SK-N-SH treated with all-trans-retinoic acid at 6 μM for 48 hours (cell line): ENCODE results near the gene LPAR3.

Source experiments
- ATAC-seq: fragments of 200-7000 bp; cut with Tn5 transposase; 3 replicates; pipeline ENCODE4 v1.9.1; 2020; ENCODE audit warnings: mild to moderate bottlenecking, moderate library complexity
- ARNTL ChIP-seq: fragments of 450-650 bp; formaldehyde crosslinking; IDR thresholded peaks from 2 replicates; pipeline ENCODE4 v1.5.0; 2020; ENCODE audit warnings: low read depth, mild to moderate bottlenecking, moderate library complexity, borderline replicate concordance
- CSDC2 ChIP-seq: fragments of 250-450 bp; sonication (Bioruptor Pico); IDR thresholded peaks from 2 replicates; pipeline ENCODE4 v1.5.0; 2020; ENCODE audit warnings: mild to moderate bottlenecking, moderate library complexity
- CSRNP3 ChIP-seq: fragments of 250-450 bp; sonication (Bioruptor Pico); IDR thresholded peaks from 2 replicates; pipeline ENCODE4 v1.5.1; 2021; ENCODE audit warnings: mild to moderate bottlenecking, moderate library complexity
- ESRRG ChIP-seq: fragments of 250-450 bp; sonication (Bioruptor Pico); IDR thresholded peaks from 2 replicates; pipeline ENCODE4 v1.6.1; 2021; ENCODE audit warnings: mild to moderate bottlenecking
- GLIS3 ChIP-seq: fragments of 250-450 bp; sonication (Bioruptor Pico); IDR thresholded peaks from 2 replicates; pipeline ENCODE4 v1.5.0; 2020; ENCODE audit warnings: mild to moderate bottlenecking, moderate library complexity
- ISL1 ChIP-seq: fragments of 250-450 bp; sonication (Bioruptor Pico); IDR thresholded peaks from 2 replicates; pipeline ENCODE4 v2.1.2; 2022; ENCODE audit warnings: mild to moderate bottlenecking, moderate library complexity
- OSR1 ChIP-seq: fragments of 250-450 bp; sonication (Bioruptor Pico); IDR thresholded peaks from 2 replicates; pipeline ENCODE4 v1.8.0; 2022; ENCODE audit warnings: moderate library complexity, mild to moderate bottlenecking, inconsistent platforms
- PPARA ChIP-seq: fragments of 250-450 bp; sonication (Bioruptor Pico); IDR thresholded peaks from 2 replicates; pipeline ENCODE4 v1.5.0; 2020; ENCODE audit warnings: mild to moderate bottlenecking, borderline replicate concordance
- RARB ChIP-seq: fragments of 250-450 bp; sonication (Bioruptor Pico); IDR thresholded peaks from 2 replicates; pipeline ENCODE4 v1.8.0; 2021; ENCODE audit warnings: mild to moderate bottlenecking, moderate library complexity
- SNAI2 ChIP-seq: fragments of 250-450 bp; sonication (Bioruptor Pico); IDR thresholded peaks from 2 replicates; pipeline ENCODE4 v1.5.0; 2020; ENCODE audit warnings: mild to moderate bottlenecking, moderate library complexity
- TCF4 ChIP-seq: fragments of 250-450 bp; sonication (Bioruptor Pico); IDR thresholded peaks from 2 replicates; pipeline ENCODE4 v1.8.0; 2021; ENCODE audit warnings: mild to moderate bottlenecking, moderate library complexity, borderline replicate concordance
- TOX ChIP-seq: fragments of 250-450 bp; sonication (Bioruptor Pico); IDR thresholded peaks from 2 replicates; pipeline ENCODE4 v1.8.0; 2021; ENCODE audit warnings: mild to moderate bottlenecking, moderate library complexity, borderline replicate concordance
- TSHZ2 ChIP-seq: fragments of 250-450 bp; sonication (Bioruptor Pico); IDR thresholded peaks from 2 replicates; pipeline ENCODE4 v1.5.0; 2020; ENCODE audit warnings: mild to moderate bottlenecking, moderate library complexity
- ZFP3 ChIP-seq: fragments of 250-450 bp; sonication (Bioruptor Pico); IDR thresholded peaks from 2 replicates; pipeline ENCODE4 v1.5.0; 2020; ENCODE audit warnings: mild to moderate bottlenecking, moderate library complexity
- ZFP30 ChIP-seq: fragments of 450-650 bp; formaldehyde crosslinking; IDR thresholded peaks from 2 replicates; pipeline ENCODE4 v1.5.0; 2022; ENCODE audit warnings: mild to moderate bottlenecking, moderate library complexity
- ZNF70 ChIP-seq: fragments of 450-650 bp; formaldehyde crosslinking; IDR thresholded peaks from 2 replicates; pipeline ENCODE4 v1.5.0; 2020; ENCODE audit warnings: mild to moderate bottlenecking, moderate library complexity
- ZNF8 ChIP-seq: fragments of 450-650 bp; formaldehyde crosslinking; IDR thresholded peaks from 2 replicates; pipeline ENCODE4 v1.5.0; 2020; ENCODE audit warnings: mild to moderate bottlenecking, moderate library complexity
- TF ChIP-seq, protein P1 (sequence below): fragments of 250-450 bp; sonication (Bioruptor Pico); IDR thresholded peaks from 2 replicates; pipeline ENCODE4 v1.8.0; 2021; ENCODE audit warnings: low read depth, mild to moderate bottlenecking, moderate library complexity, borderline replicate concordance
- TF ChIP-seq, protein P2 (sequence below): fragments of 250-450 bp; sonication (Bioruptor Pico); IDR thresholded peaks from 2 replicates; pipeline ENCODE4 v1.5.1; 2020; ENCODE audit warnings: low read depth, mild to moderate bottlenecking, moderate library complexity
- TF ChIP-seq, protein P3 (sequence below): fragments of 250-450 bp; sonication (Bioruptor Pico); IDR thresholded peaks from 2 replicates; pipeline ENCODE4 v1.8.0; 2020; ENCODE audit warnings: mild to moderate bottlenecking, moderate library complexity, borderline replicate concordance

The LPAR3 gene

DNA sequence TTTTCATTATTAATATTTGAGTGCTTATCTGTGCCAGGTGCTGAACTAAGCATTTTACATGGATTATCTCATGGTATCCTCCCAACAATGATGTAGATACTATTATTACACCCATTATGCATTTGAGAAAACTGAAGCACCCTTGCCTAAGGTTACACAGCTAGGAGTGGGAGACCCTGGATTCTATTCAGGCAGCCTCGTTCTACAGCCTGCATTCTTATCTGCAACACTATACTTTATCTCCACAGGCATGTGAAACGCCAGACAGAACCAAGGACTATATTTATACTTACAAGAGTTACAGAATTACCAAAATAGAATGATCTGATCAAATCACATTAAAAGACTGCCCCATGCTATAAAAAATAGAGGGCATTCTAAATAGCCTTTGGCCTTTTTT lies 22.4 kb downstream of the LPAR3 start (continued):
- TF ChIP-seq, protein P1, sequence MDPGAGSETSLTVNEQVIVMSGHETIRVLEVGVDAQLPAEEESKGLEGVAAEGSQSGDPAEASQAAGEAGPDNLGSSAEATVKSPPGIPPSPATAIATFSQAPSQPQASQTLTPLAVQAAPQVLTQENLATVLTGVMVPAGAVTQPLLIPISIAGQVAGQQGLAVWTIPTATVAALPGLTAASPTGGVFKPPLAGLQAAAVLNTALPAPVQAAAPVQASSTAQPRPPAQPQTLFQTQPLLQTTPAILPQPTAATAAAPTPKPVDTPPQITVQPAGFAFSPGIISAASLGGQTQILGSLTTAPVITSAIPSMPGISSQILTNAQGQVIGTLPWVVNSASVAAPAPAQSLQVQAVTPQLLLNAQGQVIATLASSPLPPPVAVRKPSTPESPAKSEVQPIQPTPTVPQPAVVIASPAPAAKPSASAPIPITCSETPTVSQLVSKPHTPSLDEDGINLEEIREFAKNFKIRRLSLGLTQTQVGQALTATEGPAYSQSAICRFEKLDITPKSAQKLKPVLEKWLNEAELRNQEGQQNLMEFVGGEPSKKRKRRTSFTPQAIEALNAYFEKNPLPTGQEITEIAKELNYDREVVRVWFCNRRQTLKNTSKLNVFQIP (CRISPR knock-in tag), result no peak
- TF ChIP-seq OSR1 (CRISPR knock-in tag), result no peak
- TF ChIP-seq, all 23 proteins: peak for 0

GRCh38 chr1:84869720-84870119 lies 23.3 kb downstream of the LPAR3 start:
- no peak for TF ChIP-seq ZNF8 (CRISPR knock-in tag)
- no peak for ATAC-seq

DNA sequence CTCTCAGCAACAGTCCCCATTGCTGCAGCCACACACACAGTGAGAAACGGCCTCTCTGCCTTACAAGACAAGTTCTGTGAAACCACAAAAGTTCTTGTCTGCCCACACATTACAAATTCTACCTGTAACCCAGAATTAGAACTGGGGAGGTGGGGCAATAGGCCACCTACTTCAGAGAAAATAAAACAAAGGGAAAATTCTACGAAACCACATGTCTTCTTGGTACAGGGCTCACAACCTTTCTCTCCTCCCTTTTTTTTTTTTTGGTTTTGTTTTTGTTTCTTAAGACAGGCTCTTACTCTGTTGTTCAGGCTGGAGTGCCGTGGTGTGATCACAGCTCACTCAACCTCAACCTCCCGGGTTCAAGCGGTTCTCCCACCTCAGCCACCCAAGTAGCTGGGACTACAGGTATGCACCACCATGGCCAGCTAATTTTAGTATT lies 30.2 kb downstream of the LPAR3 start:
- no peak for ATAC-seq
- no peak for TF ChIP-seq CSRNP3
- no peak for TF ChIP-seq GLIS3 (CRISPR knock-in tag)
- no peak for TF ChIP-seq TCF4 (CRISPR knock-in tag)
- TF ChIP-seq RARB, result no peak
- TF ChIP-seq SNAI2 (CRISPR knock-in tag), result no peak
- TF ChIP-seq, protein P1 (CRISPR knock-in tag), result no peak
- no peak for TF ChIP-seq TSHZ2 (CRISPR knock-in tag)
- no peak for TF ChIP-seq ZNF8 (CRISPR knock-in tag)
- no peak for TF ChIP-seq OSR1 (CRISPR knock-in tag)
- no peak for TF ChIP-seq ARNTL (CRISPR knock-in tag)
- no peak for TF ChIP-seq ESRRG (CRISPR knock-in tag)
- no peak for TF ChIP-seq ZFP3 (CRISPR knock-in tag)
- no peak for TF ChIP-seq ZFP30 (CRISPR knock-in tag)
- TF ChIP-seq ISL1 (CRISPR knock-in tag), result no peak
- TF ChIP-seq, protein P2, sequence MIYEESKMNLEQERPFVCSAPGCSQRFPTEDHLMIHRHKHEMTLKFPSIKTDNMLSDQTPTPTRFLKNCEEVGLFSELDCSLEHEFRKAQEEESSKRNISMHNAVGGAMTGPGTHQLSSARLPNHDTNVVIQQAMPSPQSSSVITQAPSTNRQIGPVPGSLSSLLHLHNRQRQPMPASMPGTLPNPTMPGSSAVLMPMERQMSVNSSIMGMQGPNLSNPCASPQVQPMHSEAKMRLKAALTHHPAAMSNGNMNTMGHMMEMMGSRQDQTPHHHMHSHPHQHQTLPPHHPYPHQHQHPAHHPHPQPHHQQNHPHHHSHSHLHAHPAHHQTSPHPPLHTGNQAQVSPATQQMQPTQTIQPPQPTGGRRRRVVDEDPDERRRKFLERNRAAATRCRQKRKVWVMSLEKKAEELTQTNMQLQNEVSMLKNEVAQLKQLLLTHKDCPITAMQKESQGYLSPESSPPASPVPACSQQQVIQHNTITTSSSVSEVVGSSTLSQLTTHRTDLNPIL (CRISPR knock-in tag), result no peak
- no peak for TF ChIP-seq CSDC2 (CRISPR knock-in tag)
- TF ChIP-seq ZNF70 (CRISPR knock-in tag), result no peak
- TF ChIP-seq TOX (CRISPR knock-in tag), result no peak

DNA sequence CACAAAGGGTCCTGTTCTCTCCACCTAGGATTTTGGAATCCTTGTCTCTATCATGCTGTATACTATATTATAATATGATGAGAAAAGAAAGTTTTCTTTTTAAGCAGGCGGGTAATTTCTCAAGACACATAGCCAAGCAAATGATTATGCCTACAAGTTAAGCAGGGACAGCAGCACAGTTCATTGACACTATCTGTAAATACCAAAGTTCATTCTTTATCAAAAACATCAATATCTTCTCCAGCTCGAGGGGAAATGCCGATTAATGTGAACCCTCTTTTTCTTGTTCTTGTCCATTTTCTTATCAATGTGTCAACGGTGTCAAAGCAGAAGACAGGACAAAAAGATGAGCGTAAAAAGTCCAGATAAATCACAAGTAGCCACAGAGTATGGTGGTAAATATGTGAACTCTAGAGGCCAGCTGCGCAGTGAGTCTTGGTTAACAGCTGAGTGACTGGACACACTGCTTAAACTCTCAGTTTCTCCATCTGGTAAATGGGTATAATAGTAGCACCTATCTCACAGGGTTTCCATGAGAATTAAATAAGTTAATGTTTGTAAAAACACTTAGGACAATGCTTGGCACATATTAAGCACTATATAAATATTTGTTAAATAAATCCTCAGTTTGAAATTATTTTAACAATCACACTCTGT lies 30.9 kb downstream of the LPAR3 start:
- ATAC-seq, result no peak
- TF ChIP-seq ISL1 (CRISPR knock-in tag) (no peak), TOX (CRISPR knock-in tag) (no peak), ZNF70 (CRISPR knock-in tag) (no peak), PPARA (no peak), ZNF8 (CRISPR knock-in tag) (no peak), SNAI2 (CRISPR knock-in tag) (no peak)
- TF ChIP-seq, protein P3, sequence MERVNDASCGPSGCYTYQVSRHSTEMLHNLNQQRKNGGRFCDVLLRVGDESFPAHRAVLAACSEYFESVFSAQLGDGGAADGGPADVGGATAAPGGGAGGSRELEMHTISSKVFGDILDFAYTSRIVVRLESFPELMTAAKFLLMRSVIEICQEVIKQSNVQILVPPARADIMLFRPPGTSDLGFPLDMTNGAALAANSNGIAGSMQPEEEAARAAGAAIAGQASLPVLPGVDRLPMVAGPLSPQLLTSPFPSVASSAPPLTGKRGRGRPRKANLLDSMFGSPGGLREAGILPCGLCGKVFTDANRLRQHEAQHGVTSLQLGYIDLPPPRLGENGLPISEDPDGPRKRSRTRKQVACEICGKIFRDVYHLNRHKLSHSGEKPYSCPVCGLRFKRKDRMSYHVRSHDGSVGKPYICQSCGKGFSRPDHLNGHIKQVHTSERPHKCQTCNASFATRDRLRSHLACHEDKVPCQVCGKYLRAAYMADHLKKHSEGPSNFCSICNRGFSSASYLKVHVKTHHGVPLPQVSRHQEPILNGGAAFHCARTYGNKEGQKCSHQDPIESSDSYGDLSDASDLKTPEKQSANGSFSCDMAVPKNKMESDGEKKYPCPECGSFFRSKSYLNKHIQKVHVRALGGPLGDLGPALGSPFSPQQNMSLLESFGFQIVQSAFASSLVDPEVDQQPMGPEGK, result no peak
